HEK293T (cell line): ENCODE results near the gene CYP2D6.

Experiments used
- BHLHE40 ChIP-seq: fragments of 450-650 bp; IDR thresholded peaks from 2 replicates; pipeline ENCODE4 v1.6.1; 2016; ENCODE audit warnings: mild to moderate bottlenecking, moderate library complexity, borderline replicate concordance
- CTBP1 ChIP-seq: fragments of 450-650 bp; IDR thresholded peaks from 2 replicates; pipeline ENCODE4 v1.6.1; 2016; ENCODE audit warnings: borderline replicate concordance
- ELF4 ChIP-seq: fragments of 450-650 bp; IDR thresholded peaks from 2 replicates; pipeline ENCODE4 v1.6.1; 2017; ENCODE audit warnings: antibody characterized with exemption
- FOXK2 ChIP-seq: fragments of 450-650 bp; IDR thresholded peaks from 2 replicates; pipeline ENCODE4 v1.6.1; 2016; ENCODE audit warnings: mild to moderate bottlenecking
- FOXM1 ChIP-seq: fragments of 450-650 bp; IDR thresholded peaks from 2 replicates; pipeline ENCODE4 v1.6.1; 2017; ENCODE audit warnings: mild to moderate bottlenecking, borderline replicate concordance
- HDGF ChIP-seq: fragments of 450-650 bp; IDR thresholded peaks from 2 replicates; pipeline ENCODE4 v1.6.1; 2017; ENCODE audit warnings: antibody characterized with exemption, borderline replicate concordance
- PKNOX1 ChIP-seq: fragments of 450-650 bp; IDR thresholded peaks from 2 replicates; pipeline ENCODE4 v1.6.1; 2016
- SUZ12 ChIP-seq: fragments of 450-650 bp; IDR thresholded peaks from 2 replicates; pipeline ENCODE4 v1.6.1; 2016; ENCODE audit warnings: mild to moderate bottlenecking
- TARDBP ChIP-seq: fragments of 450-650 bp; IDR thresholded peaks from 2 replicates; pipeline ENCODE4 v1.6.1; 2016

GRCh38 chr22:42156598-42156997, 26.0 kb upstream of the CYP2D6 start:
- TF ChIP-seq BHLHE40 = no peak
- TF ChIP-seq SUZ12 = no peak
- no peak for TF ChIP-seq FOXM1
- no peak for TF ChIP-seq HDGF
- TF ChIP-seq FOXK2 = no peak
- no peak for TF ChIP-seq CTBP1
- TF ChIP-seq PKNOX1 = no peak
- TF ChIP-seq ELF4 = no peak
- no peak for TF ChIP-seq TARDBP
